Measurements from ENCODE around the gene ZNF317. TPM values are rescaled to one million over a fixed set of nuclear protein-coding genes. Genes with fewer than 3 reads are reported as not detected.

ZNF317 gene
- total and polyA plus RNA-seq, 7 donors = 13.7 to 23.6 (median 14.6) TPM

DNA sequence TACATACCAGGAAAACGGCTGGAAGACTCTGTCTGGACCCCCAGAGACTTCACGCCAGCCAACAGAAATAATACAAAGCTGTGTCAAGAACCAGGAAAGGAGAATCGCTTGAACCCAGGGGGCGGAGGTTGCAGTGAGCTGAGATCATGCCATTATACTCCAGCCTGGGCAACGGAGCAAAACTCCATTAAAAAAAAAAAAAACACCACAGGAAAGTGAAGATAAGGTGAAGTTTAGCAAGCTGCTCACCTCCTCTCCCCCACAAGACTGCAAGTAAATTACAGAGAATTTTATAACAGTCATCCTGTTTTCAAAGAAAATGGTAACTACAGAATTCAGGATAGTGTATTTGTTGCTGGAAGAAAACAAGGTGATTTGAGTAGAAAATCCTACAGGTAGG, 23.6 kb upstream of the ZNF317 start:
- H3K36me3 ChIP-seq (ENCODE audit: insufficient read depth in 1 of 2, low read depth in 1 of 2) = no peaks in the 10 kb centered on the region
- H3K27me3 ChIP-seq (ENCODE audit: insufficient read depth in 3 of 3, low read length in 2 of 3) = no peaks in the 10 kb centered on the region
- H3K4me1 ChIP-seq = no peaks in the 10 kb centered on the region
- WGBS, 3 donors = 49 to 56% (median 52%) methylated on average over 5 of the region's 5 CpGs
- ATAC-seq = no peak
- intact Hi-C loops (cut with DNase I) = no loop called here
- H3K9me3 ChIP-seq = no peaks in the 10 kb centered on the region
- H3K4me3 ChIP-seq = no peak overlapping the region
- no peak overlapping the region for H3K27ac ChIP-seq
- TF ChIP-seq, protein P1, sequence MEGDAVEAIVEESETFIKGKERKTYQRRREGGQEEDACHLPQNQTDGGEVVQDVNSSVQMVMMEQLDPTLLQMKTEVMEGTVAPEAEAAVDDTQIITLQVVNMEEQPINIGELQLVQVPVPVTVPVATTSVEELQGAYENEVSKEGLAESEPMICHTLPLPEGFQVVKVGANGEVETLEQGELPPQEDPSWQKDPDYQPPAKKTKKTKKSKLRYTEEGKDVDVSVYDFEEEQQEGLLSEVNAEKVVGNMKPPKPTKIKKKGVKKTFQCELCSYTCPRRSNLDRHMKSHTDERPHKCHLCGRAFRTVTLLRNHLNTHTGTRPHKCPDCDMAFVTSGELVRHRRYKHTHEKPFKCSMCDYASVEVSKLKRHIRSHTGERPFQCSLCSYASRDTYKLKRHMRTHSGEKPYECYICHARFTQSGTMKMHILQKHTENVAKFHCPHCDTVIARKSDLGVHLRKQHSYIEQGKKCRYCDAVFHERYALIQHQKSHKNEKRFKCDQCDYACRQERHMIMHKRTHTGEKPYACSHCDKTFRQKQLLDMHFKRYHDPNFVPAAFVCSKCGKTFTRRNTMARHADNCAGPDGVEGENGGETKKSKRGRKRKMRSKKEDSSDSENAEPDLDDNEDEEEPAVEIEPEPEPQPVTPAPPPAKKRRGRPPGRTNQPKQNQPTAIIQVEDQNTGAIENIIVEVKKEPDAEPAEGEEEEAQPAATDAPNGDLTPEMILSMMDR (IDR thresholded peaks at IDR 0.05) = no peak
- DNase-seq = no peak

DNA sequence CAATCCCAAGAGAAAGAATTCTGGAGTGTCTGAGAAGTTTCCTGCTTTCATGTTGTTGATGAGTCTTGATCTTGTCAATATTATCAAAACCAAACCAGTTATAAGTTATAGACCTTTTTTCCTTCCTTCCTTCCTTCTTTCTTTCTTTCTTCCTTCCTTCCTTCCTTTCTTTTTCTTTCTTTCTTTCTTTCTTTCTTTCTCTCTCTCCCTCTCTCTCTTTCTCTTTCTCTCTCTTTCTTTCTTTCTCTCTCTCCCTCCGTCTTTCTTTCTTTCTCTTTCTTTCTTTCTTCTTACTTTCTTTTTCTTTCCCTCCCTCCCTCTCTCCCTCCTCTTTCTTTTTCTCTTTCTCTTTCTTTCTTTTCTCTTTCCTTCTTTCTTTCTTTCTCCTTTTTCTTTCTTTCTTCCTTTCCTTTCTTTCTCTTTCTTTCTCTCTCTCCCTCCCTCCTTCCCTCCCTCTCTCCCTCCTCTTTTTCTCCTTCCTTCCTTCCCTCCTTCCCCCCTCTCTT, 13.2 kb upstream of the ZNF317 start, which contains the start of gene OR7G3:
OR7G3 (minus strand) TSS at position 51 of the 506 bp plus-strand sequence; CDS start at position 51, 0 bp downstream.
- no peaks in the 10 kb centered on the region for H3K36me3 ChIP-seq (ENCODE audit: insufficient read depth in 1 of 2, low read depth in 1 of 2)
- TF ChIP-seq, protein P1 (IDR thresholded peaks at IDR 0.05) = no peak
- no peaks in the 10 kb centered on the region for H3K9me3 ChIP-seq
- H3K27ac ChIP-seq = no peak within 1 kb of the TSS
- H3K27me3 ChIP-seq (ENCODE audit: insufficient read depth in 3 of 3, low read length in 2 of 3) = peaks cover 1 to 17% (median 5%) of the 10 kb centered on the region in 3 donors
- no peak within 1 kb of the TSS for H3K4me3 ChIP-seq
- no peaks in the 10 kb centered on the region for H3K4me1 ChIP-seq
- DNase-seq (no peak), ATAC-seq (no peak)
- intact Hi-C loops (cut with DNase I) = no loop called here
- WGBS, 3 donors = 73 to 88% (median 80%) methylated on average over 1 of the region's 1 CpG

DNA sequence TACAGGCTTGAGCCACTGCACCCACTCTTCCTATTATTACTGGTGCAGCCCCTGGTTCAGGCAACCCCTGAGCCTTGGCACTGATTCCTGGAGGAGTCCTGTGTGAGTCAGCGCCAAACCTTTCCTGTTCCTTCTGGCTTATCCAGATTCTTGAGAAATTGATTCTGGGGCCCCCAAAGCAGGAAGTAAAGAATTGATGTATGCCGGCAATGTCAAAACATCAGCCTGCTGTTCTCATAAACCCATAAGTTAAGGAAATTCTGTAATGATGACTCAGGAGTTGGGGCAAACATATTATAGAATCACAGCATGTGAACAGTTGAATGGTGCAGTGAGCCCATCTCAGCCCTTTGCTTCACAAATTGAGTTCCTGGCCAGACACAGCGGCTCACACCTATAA, 12.0 kb upstream of the ZNF317 start:
- Histone ChIP-seq H3K27me3 (ENCODE audit: insufficient read depth in 3 of 3, low read length in 2 of 3) (peaks cover 1 to 16% (median 5%) of the 10 kb centered on the region in 3 donors), H3K4me1 (no peaks in the 10 kb centered on the region), H3K4me3 (no peak overlapping the region), H3K27ac (no peak overlapping the region), H3K36me3 (ENCODE audit: insufficient read depth in 1 of 2, low read depth in 1 of 2) (no peaks in the 10 kb centered on the region), H3K9me3 (no peaks in the 10 kb centered on the region)
- ATAC-seq (no peak), DNase-seq (no peak)
- intact Hi-C loops (cut with DNase I) = no loop called here
- WGBS, 3 donors = 71 to 79% (median 75%) methylated on average over 3 of the region's 3 CpGs
- TF ChIP-seq, protein P1 (IDR thresholded peaks at IDR 0.05) = no peak

DNA sequence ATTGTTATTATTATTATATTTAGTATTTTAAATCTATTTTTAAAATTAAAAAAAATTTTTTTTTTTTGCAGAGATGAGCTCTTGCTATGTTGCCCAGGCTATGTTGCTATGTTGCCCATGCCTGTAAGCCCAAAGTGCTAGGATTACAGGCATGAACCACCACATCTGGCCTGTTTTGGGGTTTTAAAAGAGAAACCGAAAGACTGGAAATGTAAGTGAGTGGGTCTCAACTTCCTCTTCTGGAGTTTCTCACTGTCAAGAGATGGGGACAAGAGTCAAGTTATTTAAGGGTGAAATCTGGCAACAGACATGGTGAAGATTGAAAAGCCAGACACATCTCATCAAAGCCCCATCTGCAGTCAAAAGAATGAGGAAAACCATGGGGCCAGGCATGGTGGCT, 9.2 kb upstream of the ZNF317 start:
- H3K27ac ChIP-seq = no peak overlapping the region
- ATAC-seq = no peak
- TF ChIP-seq, protein P1 (IDR thresholded peaks at IDR 0.05) = no peak
- no peaks in the 10 kb centered on the region for H3K4me1 ChIP-seq
- intact Hi-C loops (cut with DNase I) = loop anchor here in 1 of 2 donors (10.0 kb wide), 1 partner anchor 454 kb away; the partner anchor contains the start of gene ZNF121
- no peak overlapping the region for H3K4me3 ChIP-seq
- 41 to 65% (median 49%) methylated on average over 1 of the region's 1 CpG for WGBS, 3 donors
- H3K36me3 ChIP-seq (ENCODE audit: insufficient read depth in 1 of 2, low read depth in 1 of 2) = no peaks in the 10 kb centered on the region
- DNase-seq = no peak
- no peaks in the 10 kb centered on the region for H3K9me3 ChIP-seq
- H3K27me3 ChIP-seq (ENCODE audit: insufficient read depth in 3 of 3, low read length in 2 of 3) = peaks cover under 1 to 16% (median 5%) of the 10 kb centered on the region in 3 donors

DNA sequence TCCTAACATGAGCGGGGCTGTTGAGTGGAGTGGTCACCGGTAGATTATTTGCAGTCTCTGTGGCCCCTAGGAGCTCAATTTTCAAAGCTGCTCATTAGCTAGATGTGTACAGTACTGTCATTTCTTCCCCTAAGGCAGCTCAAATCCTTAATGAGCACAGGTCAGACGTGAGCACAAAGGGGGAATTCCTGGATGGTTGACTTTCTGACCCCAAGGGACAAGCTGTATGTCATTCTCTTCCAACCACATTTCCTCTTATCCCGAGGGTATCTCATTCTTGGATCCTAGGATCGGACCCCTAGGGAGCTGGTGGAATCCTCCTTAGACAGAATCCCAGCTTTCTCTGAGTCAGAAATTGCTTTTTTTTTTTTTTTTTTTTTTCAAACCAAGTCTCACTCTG, 7.8 kb upstream of the ZNF317 start:
- no peaks in the 10 kb centered on the region for H3K36me3 ChIP-seq (ENCODE audit: insufficient read depth in 1 of 2, low read depth in 1 of 2)

More for the DNA sequence above, 7.8 kb upstream of the ZNF317 start:
- intact Hi-C loops (cut with DNase I) = loop anchor here in 1 of 2 donors (10.0 kb wide), 1 partner anchor 452 kb away; the partner anchor contains the start of gene ZNF121
- DNase-seq (no peak), ATAC-seq (no peak)
- Histone ChIP-seq H3K27me3 (ENCODE audit: insufficient read depth in 3 of 3, low read length in 2 of 3) (peaks cover 0 to 16% (median 4%) of the 10 kb centered on the region in 3 donors), H3K9me3 (no peaks in the 10 kb centered on the region), H3K4me1 (no peaks in the 10 kb centered on the region), H3K27ac (no peak overlapping the region), H3K4me3 (no peak overlapping the region)
- TF ChIP-seq, protein P1 (IDR thresholded peaks at IDR 0.05) = no peak
- 50 to 53% (median 52%) methylated on average over 5 of the region's 5 CpGs for WGBS, 3 donors

Data from psoas muscle (tissue), 8 donors.